ENCODE data around the gene RPS27L. TPM values are rescaled to one million over a fixed set of nuclear protein-coding genes. Genes with fewer than 3 reads are reported as not detected.
A peak's percentile ranks its signal among the peaks of the same experiment; 100 is the strongest.

RPS27L gene
- total and polyA plus RNA-seq, 2 donors (not counting 1 experiment from before 2014, with no cell fraction given): 21.6 to 50.9 TPM

DNA sequence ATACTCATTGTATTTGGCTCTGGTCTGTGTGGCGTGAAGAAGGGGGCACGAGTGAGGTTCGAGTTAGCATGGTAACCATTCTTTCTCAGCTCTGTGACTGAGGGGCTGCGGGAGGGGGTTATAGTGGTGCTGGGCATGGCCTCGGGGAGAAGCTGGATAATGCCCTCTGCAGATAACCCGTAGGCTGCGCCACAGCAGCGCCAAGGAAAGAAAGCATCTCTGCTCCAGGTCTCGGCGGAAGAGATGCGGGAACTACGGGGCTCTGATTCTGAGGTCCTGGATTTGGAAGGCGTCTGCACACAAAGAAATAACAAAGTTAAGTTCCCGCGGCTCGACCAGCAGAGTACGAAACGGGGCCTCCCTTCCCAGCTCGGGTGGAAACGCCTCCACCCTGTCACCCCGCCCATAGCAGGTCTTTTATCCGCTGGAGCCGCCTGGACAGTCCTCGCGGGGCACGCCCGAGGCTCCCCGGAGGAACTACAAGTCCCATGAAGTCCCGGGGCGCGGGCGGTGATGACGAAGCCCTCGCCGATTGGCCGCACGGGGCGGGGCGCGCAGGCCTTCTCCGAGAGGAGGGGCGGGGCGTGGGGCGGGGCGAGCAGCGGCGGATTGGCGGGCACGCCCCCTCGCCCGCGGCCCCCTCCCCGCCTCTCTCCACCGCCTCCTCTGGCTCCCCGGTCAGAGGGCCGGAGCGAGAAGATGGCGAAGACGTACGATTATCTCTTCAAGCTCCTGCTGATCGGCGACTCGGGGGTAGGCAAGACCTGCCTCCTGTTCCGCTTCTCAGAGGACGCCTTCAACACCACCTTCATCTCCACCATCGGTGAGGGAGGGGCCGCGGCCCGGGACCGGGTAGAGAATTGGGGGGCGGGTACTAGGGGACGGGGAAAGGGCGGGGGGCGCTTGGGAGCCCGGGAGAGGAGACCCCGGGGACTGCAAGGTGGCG lies 31.9 kb upstream of the RPS27L start, which contains the start of gene RAB8B:
Gene RAB8B (plus strand): TSS at position 681 of the 946 bp plus-strand sequence. CDS start 19 bp downstream, at position 700.
- Histone ChIP-seq H3K27me3 (replicated peaks in 1 of 4; ENCODE audit: control extremely low read depth in 1 of 4, control insufficient read depth in 3 of 4, insufficient read depth in 4 of 4, low read length in 3 of 4) (no peaks in the 10 kb centered on the region), H3K4me1 (ENCODE audit: control insufficient read depth in 2 of 2, insufficient read depth in 2 of 2, low read length in 2 of 2) (peaks cover 39 to 44% of the 10 kb centered on the region in 2 donors), H3K9me3 (ENCODE audit: control extremely low read depth in 1 of 3, control insufficient read depth in 2 of 3, insufficient read depth in 1 of 3, low read length in 2 of 3) (no peaks in the 10 kb centered on the region), H2AFZ (ENCODE audit: insufficient read depth, low read depth, low read length, poor library complexity, severe bottlenecking) (peak within 1 kb of the TSS; percentile 95), H3K4me3 (ENCODE audit: control extremely low read depth in 1 of 5, extremely low read depth in 1 of 5, insufficient read depth in 1 of 5, low read depth in 2 of 5, low read length in 4 of 5) (peak within 1 kb of the TSS; percentile 78 to 99 (median 94)), H3K9ac (ENCODE audit: low read length) (peak within 1 kb of the TSS; percentile 95), H3K27ac (ENCODE audit: low read length in 2 of 2) (peak within 1 kb of the TSS; percentile 92 to 93), H3K79me2 (ENCODE audit: control insufficient read depth, insufficient read depth, low read length) (peaks cover 53% of the 10 kb centered on the region), H3K4me2 (replicated peaks; ENCODE audit: low read depth, low read length, poor library complexity, severe bottlenecking) (peak within 1 kb of the TSS; percentile 93), H4K20me1 (ENCODE audit: control insufficient read depth, insufficient read depth, low read length, poor library complexity, severe bottlenecking) (no peaks in the 10 kb centered on the region), H3K36me3 (replicated peaks in 1 of 2; ENCODE audit: control extremely low read depth in 1 of 2, control insufficient read depth in 1 of 2, extremely low read depth in 1 of 2, insufficient read depth in 2 of 2, low read length in 1 of 2) (no peaks in the 10 kb centered on the region)
- CTCF ChIA-PET: interaction anchor here (1.8 kb wide), 1 partner anchor 13 kb away, joined by 6 read pairs; no protein-coding TSS in a partner anchor
- DNase-seq (peak; percentile 94), ATAC-seq (ENCODE audit: low read depth) (peak; percentile 86)
- TF ChIP-seq, protein P1, sequence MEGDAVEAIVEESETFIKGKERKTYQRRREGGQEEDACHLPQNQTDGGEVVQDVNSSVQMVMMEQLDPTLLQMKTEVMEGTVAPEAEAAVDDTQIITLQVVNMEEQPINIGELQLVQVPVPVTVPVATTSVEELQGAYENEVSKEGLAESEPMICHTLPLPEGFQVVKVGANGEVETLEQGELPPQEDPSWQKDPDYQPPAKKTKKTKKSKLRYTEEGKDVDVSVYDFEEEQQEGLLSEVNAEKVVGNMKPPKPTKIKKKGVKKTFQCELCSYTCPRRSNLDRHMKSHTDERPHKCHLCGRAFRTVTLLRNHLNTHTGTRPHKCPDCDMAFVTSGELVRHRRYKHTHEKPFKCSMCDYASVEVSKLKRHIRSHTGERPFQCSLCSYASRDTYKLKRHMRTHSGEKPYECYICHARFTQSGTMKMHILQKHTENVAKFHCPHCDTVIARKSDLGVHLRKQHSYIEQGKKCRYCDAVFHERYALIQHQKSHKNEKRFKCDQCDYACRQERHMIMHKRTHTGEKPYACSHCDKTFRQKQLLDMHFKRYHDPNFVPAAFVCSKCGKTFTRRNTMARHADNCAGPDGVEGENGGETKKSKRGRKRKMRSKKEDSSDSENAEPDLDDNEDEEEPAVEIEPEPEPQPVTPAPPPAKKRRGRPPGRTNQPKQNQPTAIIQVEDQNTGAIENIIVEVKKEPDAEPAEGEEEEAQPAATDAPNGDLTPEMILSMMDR (IDR thresholded peaks at IDR 0.05): no peak
- TF ChIP-seq EZH2 (IDR thresholded peaks at IDR 0.05; ENCODE audit: borderline replicate concordance, insufficient read depth, low read depth, low read length, poor library complexity, severe bottlenecking): no peak
- no peaks in the 10 kb centered on the region for H3K9me3 Mint-ChIP-seq (ENCODE audit: insufficient read depth)
- POLR2A ChIA-PET: interaction anchor here (0.6 to 1.0 kb wide), 7 partner anchors 24 to 1996 kb away, joined by 3 to 13 read pairs (median 7); partner anchors contain the start of genes CLPX and RPS27L
- intact Hi-C loops (cut with micrococcal nuclease): loop anchor here (1.0 kb wide), 5 partner anchors 32 to 904 kb away; partner anchors contain the start of genes APH1B, CIAO2A, LACTB and RPS27L
- H3K27ac Mint-ChIP-seq: peak within 1 kb of the TSS; percentile 94
- peak within 1 kb of the TSS; percentile 98 for H3K4me3 Mint-ChIP-seq
- no peaks in the 10 kb centered on the region for H3K27me3 Mint-ChIP-seq
- under 1% methylated on average over 61 of the region's 77 CpGs for WGBS (ENCODE audit: insufficient coverage)
- peaks cover 53% of the 10 kb centered on the region for H3K4me1 Mint-ChIP-seq
